ENCODE data around the gene GOT2.
"Not testable (repeated sequence)": the region's sequence is repeated elsewhere in the genome, so short reads cannot be mapped to it uniquely, and the experiment has no call there.

Gene GOT2

DNA sequence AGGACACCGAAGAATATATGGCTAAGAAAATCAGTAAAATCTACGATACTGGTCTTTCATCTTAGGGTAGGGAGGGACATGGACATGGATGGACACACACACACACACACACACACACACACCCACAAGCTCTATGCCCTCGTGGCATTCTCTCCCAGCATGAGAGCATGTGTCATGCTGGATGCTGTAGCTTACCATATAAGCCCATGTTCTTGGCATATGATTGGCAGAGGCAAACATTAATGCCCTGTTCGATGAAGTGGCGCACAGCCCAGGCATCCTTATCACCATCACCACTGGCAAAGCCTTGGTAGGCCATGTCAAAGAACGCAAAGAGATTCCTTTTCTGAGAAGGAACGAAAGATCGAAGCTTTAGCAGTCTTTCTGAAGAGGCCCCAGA is 17.6 kb downstream of the GOT2 start:
- no peak for DNase-seq

DNA sequence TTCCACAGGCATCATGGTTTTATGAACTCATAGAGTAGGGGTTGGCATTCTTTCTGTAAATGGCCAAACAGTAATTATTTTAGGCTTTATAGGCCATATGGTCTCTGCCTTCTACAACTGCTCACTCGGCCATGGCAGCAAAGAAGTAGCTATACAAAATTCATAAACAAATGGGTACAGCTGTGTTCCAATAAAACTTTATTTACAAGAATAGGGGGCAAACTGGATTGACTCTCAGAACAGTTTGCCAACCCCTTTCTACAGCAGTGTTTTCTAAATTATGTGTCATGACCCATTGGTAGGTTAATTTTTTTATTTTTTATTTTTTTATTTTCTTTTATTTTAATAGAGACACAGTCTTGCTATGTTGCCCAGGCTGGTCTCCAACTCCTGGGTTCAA is 20.4 kb downstream of the GOT2 start:
- DNase-seq = no peak

DNA sequence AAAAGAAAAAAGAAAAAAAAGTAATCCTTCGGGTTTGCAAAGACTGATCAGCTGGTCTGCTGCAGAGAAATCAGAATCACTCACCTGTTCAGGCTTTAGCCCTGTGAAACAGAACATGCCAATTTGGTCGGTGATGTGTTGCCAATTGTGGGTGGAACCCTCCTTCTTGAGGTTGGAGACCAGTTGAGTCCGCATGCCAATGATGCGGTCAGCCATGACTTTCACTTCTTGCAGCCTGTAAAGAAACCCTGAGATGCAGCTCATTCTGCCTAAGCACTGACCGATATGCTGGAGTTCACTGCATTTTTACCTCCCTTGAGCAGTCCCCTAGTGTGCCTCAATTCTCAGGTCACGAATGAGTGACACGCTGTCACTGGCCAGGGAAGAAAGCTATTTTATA is 24.8 kb downstream of the GOT2 start:
- no peak for DNase-seq

DNA sequence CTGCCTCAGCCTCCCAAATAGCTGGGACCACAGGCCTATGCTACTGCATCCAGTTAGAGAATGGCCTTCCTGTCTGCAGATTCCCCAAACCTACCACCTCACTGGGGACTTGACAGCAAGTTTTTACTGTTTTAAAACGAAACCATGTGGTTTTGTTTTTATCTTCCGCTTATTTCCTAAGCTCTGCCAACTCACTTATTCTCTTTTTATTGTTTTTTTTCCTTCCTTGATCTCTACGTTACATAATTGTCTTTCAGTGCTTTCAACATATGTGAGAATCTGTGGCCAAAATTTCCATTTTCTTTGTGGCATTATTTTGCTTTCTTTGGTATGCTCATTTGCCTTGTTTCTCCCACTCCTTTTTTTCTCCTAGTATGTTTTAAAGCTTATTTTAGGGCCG is 35.0 kb downstream of the GOT2 start:
- DNase-seq = no peak

DNA sequence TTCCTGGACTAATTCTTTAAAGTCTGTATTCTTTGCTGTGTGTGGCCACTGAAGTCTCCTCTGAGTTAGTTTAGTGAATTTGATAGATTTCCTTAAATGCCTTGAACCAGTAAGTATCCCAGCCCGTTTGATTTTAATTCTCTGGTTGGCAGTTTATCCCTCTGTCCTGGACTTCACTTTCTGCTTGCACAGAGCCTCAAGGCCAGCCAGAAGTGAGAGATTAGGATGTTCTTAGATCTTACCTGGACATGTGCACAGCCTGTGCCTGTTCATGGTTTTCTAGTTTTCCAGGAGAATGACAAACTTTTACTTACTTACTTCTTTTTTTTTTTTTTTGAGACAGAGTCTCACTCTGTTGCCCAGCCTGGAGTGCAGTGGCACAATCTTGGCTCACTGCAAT is 38.7 kb downstream of the GOT2 start:
- DNase-seq = no peak

DNA sequence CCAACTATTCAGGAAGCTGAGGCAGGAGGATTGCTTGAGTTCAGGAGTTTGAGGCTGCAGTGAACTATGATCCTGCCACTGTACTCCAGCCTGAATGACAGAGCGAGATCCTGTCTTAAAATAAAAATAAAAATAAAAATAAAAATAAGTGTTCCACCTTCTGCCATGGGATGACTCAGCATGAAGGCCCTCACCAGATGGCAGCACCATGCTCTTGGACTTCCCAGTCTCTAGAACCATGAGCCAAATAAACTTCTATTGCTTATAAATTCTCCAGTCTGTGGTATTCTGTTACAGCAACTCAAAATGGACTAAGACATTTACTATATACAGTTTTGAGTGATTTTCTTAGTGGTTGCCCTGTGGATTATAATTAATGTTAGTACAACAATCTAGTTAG is 41.7 kb downstream of the GOT2 start:
- DNase-seq = no peak

DNA sequence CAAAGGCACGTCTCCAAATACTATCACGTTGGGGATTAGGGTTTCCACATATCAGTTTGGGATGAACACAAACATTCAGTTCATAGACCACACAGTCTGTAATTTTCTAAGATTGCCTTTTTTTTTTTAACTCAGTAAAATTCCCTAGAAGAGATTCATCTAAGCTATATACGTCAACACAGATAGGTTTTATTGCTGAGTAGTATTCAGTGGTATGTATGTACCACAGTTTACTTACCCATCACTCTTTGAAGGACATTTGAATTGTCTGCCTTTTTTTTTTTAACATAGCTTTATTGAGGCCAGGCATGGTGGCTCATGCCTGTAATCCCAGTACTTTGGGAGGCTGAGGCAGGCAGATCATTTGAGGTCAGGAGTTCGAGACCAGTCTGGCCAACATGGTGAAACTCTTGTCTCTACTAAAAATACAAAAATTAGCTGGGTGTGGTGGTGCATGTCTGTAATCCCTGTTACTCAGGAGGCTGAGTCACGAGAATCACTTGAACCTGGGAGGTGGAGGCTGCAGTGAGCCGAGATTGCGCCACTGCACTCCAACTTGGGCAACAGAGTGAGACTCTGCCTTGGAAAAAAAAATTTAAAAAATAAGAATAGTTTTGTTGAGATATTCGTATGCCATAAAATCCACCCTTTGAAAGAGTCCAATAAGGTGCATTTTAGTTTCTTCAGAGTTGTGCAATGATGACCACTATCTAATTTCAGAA is 47.0 kb downstream of the GOT2 start:
- not testable (repeated sequence) for DNase-seq

DNA sequence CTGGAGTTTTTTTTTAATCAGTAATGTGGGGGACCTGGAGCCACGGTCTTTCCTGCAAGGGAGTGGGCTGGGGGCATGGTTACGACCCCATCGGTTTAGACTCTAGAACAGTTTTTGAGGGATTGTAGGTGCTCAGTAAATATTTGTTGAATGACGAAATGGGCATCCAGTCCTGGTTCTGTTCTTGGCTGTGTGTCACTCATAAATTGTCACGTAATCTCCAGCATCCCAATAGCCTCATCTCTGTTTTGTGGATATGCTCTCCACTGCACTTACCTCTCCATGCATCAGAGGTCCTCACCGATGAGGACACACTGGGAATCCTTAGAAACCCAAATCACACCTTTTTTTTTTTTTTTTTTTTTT is 49.0 kb downstream of the GOT2 start:
- DNase-seq = no peak

DNA sequence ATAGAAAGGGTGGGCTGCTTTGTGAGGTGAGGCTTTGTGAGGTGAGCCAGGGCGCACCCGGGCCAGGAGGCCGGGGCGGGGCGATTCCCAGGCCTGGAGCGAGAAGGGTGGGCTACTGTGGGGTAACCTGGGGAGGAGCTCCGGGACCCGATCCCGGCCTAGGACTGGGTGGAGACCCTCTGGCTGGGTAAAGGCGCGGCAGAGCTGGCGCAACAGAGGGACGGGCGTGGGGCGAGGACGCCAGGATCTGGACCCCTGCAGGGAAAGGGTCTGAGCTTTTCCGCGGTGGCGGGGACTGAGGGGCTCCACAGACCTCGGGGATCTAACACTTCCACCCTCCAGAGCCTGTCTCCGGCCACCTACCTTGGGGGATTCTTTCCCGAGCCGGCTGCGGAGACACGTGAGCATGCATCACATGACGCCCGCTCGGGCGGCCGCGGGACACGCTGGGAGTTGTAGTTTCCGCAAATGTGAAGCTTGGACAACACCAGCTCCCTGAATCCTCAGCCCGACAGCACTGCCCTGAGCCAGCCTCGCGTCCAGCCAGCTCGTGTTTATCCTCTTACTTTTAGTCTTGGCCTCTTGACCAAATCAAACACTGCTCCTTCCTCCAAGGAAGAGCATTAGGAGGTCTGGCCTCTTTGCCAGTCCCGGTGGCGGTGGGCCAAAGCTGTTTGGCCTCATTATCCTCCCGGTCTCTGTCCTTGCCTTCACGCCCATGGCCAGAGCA is 49.6 kb downstream of the GOT2 start, which contains the start of gene SLC38A7:
SLC38A7 (minus strand) TSS at position 417 of the 730 bp plus-strand sequence. CDS start 4,644 bp downstream, outside the sequence.
- peak; percentile 76 to 80 for DNase-seq

DNA sequence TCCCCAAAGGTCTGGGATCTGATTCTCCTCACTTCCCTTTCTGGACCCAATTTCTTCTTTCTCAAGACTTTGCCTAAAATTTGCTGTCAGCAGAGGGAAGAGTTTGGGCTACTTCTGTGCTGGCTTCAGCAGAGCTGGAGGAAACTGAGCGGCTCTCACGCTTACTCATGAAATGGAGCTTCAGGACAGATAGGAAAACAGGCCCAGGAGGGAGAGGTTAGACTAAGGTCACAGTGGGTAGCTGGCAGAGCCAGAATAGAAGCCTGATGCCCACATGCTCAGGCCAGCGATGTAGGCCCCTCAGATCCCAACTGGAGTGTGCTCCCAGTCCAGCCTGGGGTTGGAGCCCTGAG is 50.1 kb downstream of the GOT2 start:
- no peak for DNase-seq

DNA sequence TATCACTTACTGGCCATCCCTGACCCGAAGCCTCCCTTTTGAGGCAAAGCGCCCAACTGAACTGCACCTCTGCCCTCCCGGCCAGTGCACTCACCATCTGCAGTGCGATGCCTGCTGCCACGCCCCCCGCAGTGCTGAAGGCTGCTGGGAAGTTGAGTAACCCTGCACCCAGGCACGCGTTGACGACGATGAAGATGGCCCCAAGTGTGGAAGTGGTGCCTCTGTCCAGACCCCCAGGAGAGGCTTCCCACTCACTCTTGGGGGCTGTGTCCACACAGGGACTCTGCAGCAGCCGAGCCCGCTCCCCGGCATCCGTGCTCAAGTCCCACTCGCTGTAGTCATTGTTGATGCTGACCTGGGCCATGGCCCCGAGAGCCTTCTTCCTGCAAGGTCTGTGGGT is 54.4 kb downstream of the GOT2 start:
- DNase-seq = no peak

DNA sequence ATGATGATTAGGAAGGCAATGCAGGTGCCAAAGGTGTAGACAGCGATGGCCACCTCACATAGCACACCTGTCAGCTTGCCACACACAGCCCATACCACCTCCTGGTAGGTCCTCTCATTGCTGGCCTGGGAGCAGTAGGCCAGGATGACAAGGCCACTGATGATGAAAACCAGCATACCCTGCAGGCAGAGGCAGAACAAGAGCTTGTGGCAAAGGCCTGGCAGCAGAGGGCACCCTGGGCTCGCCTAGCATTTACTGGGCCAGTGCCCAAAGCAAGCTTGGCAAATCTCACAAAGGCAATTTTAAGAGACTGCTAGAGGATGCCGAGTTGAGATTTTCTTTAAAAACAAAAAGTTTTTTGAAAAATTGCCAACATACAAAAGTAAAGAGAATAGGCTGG is 55.4 kb downstream of the GOT2 start:
- DNase-seq = no peak

DNA sequence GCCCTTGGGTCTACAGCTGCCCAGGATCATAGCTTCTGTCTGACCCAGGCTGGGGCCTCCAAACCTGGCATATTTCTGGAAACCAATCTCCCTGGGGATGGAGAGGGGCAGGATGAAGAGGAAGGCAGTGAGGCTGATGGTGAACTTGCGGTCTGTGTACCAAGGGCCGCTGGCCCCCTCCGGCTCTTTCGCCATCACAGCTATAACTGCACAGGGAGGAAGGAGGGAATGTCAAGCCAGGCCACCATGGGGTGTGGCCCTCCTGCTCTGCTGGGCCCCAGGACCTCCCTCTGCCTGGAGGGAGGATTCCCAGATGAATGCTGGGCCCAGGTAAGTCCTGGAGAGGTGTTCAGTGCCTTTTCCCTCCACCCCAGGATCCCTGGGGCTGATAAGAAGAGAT is 55.8 kb downstream of the GOT2 start:
- no peak for DNase-seq

DNA sequence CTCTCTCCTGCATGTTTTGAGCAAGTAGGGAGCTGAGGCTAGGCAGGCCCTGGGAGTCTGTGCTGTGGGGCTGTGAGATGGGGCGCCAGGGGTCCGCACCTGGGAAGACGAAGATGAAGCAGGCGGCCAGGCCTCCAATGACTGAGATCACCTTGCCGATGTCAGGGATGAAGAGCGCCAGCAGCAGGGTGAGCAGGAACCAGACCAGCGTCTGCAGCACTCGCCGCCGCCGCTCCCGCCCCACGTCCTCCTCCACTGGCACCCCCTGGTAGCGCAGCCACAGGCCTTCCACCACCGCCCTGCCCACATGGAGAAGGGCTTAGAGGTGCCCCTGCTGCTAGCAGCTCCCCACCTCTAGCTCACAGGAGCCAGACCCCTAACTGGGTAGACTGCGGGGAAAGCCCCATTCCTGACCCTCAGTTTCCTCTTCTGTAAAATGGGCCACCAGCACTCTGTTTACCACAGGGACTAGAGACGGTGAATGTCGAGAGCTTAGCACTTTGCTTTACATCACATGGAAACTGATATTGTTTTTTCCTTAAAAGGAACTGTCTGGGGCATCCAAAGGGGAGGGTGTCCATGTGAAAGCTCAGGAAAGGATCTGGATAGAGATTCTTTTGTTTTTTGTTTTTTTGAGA is 63.1 kb downstream of the GOT2 start:
- no peak for DNase-seq

DNA sequence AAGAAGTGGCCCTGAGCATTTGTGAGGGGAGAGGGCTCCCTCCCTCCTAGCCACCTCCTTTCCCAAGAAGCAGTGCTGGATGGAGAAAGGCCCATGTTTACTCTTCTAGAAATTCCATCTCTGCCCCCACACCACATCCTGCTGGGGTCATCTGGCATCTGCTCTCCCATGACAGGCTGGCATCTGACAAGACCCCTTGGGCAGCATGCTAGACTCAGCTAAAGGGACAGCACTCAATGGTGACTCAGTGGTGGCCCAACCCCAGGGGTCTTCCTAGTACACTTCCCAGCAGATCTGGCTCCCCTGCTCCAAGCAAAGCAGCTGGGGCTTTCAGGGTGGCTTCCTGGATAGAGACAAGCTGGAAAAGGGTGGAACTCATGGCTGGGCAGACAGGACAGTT is 63.9 kb downstream of the GOT2 start:
- no peak for DNase-seq

DNA sequence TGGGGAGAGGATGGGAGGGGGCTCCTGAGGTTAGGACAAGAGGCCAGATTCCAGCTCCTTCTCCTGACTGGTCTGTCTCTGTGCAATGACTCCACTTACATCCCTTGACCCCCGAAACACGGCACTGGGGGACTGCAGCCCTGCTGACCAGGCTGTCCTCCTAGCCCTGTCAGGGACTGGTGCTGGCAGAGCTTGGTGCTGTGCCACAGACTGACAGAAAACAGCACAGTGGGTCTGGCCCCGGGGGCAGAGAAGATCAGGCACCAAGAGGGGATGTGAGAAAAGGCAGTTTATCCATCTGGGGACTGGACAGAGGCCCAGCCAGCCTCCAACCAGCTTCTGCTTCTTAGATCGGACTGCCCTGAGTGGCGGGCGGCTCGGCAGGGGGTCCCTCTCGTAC is 68.9 kb downstream of the GOT2 start:
- no peak for DNase-seq

DNA sequence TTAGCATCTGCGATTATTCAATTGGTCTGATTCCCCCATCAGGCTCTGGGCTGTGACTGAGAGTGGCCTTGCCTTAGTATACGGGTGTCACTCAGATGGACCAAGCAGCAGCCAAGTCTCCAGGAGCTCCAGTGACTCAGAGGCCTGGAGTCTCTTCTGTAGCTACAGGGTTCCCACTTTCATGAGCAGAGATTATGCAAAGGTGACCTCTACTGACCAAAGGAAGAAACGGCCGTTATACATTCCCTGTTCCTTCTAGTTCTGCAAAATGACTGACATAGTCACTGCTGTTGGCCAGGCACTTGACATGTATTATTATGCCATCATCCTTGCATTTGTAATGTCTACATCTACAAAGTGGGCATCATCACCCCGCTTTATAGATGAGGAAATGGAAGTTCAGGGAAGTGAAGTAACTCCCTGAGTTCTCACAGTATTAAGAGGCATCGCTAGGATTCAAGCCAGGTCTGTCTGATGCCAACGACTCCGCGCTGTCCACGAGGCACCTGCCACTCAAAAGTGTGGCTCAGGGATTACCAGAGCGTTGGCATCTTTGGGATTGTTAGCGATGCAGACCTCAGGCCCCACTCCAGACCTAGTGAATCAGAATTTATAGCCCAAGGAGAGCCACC is 72.8 kb downstream of the GOT2 start:
- DNase-seq = peak; percentile 36 to 38

DNA sequence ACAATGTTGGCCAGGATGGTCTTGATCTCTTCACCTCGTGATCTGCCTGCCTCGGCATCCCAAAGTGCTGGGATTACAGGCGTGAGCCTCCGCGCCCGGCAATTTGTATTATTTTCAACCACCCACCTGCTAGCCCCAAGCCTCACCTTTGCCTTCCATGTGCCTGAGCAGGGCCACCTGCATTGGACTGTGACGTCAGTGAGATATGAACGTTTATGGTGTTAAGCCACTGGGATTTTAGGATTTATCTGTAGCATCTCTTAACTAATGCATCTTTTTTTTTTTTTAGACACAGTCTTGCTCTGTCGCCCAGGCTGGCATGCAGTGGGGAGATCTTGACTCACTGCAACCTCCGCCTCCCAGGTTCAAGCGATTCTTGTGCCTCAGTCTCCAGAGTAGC is 74.2 kb downstream of the GOT2 start:
- DNase-seq = not testable (repeated sequence)

DNA sequence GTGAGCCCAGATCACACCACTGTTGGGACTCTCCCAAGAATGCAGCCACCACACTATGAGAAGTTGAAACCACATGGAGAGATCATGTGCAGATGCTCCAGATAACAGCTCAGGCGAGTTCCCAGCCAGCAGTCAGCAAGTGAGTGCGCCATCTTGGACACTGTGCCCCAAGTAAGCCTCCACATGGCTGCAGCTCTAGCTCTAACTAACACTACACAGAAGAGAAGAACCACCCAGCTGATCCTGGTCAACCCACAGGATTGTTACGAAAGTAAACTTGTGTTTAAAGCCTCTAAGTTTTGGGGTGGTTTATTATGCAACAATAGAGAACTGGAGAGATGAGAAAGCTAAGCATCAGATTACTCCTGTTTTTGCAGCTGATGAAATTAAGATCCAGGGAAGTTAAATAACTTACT is 75.3 kb downstream of the GOT2 start:
- DNase-seq = no peak
